GM12891 (cell line): Measurements from ENCODE around the gene IQCH.

Experiments
- DNase-seq: peaks from one replicate; pipeline ENCODE4 v3.0.0; 2011; ENCODE audit warnings: low spot score; ENCODE audit not compliant: insufficient read length
- FAIRE-seq: peaks from 2 replicates; lab custom pipeline; 2011; peaks lifted over from hg19 to GRCh38; lab: Jason Lieb, UNC
- PAX5 ChIP-seq: IDR thresholded peaks from 2 replicates; pipeline ENCODE4 v1.6.1; 2011; ENCODE audit warnings: low read length, moderate library complexity, mild to moderate bottlenecking; ENCODE audit not compliant: insufficient read depth, severe bottlenecking
- POLR2A ChIP-seq: IDR thresholded peaks from 2 replicates; pipeline ENCODE4 v1.6.1; 2011; ENCODE audit warnings: low read depth, low read length, control low read depth
- POLR2AphosphoS5 ChIP-seq: IDR thresholded peaks from 2 replicates; pipeline ENCODE4 v1.6.1; 2011; ENCODE audit warnings: low read depth, low read length, control low read depth
- POU2F2 ChIP-seq: IDR thresholded peaks from 2 replicates; pipeline ENCODE4 v1.6.1; 2011; ENCODE audit warnings: low read depth, mild to moderate bottlenecking, control low read depth, low read length, moderate library complexity
- SPI1 ChIP-seq: IDR thresholded peaks from 2 replicates; pipeline ENCODE4 v1.6.1; 2011; ENCODE audit warnings: low read depth, low read length, control low read depth
- TAF1 ChIP-seq: IDR thresholded peaks from 2 replicates; pipeline ENCODE4 v1.6.1; 2011; ENCODE audit warnings: low read depth, low read length, control low read depth

Gene IQCH

GRCh38 chr15:67403428-67404154 is 149.0 kb downstream of the IQCH start:
- DNase-seq = no peak
- FAIRE-seq = no peak
- TF ChIP-seq SPI1 (no peak), TAF1 (no peak), POU2F2 (no peak), POLR2A (no peak), POLR2AphosphoS5 (no peak), PAX5 (no peak)

- TF ChIP-seq SPI1 (no peak), POLR2AphosphoS5 (no peak), POU2F2 (no peak), PAX5 (no peak), TAF1 (no peak), POLR2A (no peak)
- FAIRE-seq (no peak), DNase-seq (no peak)
Measured at GRCh38 chr15:67405208-67406191, 150.9 kb downstream of the IQCH start.

- FAIRE-seq (no peak), DNase-seq (no peak)
- TF ChIP-seq POLR2A = no peak
- no peak for TF ChIP-seq PAX5
- TF ChIP-seq POLR2AphosphoS5 = no peak
- TF ChIP-seq POU2F2 = no peak
- TF ChIP-seq TAF1 = no peak
- TF ChIP-seq SPI1 = no peak
Measured at GRCh38 chr15:67406257-67406861, 151.8 kb downstream of the IQCH start.

- no peak for FAIRE-seq
- no peak for DNase-seq
- TF ChIP-seq TAF1 (no peak), POLR2AphosphoS5 (no peak), SPI1 (no peak), PAX5 (no peak), POLR2A (no peak)
Measured at GRCh38 chr15:67407786-67408185, 153.2 kb downstream of the IQCH start.

GRCh38 chr15:67409175-67409574 is 154.6 kb downstream of the IQCH start:
- no peak for TF ChIP-seq POU2F2
- no peak for TF ChIP-seq POLR2AphosphoS5
- TF ChIP-seq POLR2A = no peak
- no peak for TF ChIP-seq PAX5
- TF ChIP-seq SPI1 = no peak
- TF ChIP-seq TAF1 = no peak
- DNase-seq = no peak
- no peak for FAIRE-seq

GRCh38 chr15:67411486-67411885 is 156.9 kb downstream of the IQCH start:
- DNase-seq (no peak), FAIRE-seq (no peak)
- TF ChIP-seq POLR2AphosphoS5 (no peak), POLR2A (no peak), POU2F2 (no peak), TAF1 (no peak), PAX5 (no peak), SPI1 (no peak)

GRCh38 chr15:67413770-67414390 is 159.3 kb downstream of the IQCH start:
- no peak for FAIRE-seq
- TF ChIP-seq PAX5 = no peak
- TF ChIP-seq POLR2A = no peak
- TF ChIP-seq POU2F2 = no peak
- TF ChIP-seq SPI1 = no peak
- no peak for TF ChIP-seq TAF1
- no peak for TF ChIP-seq POLR2AphosphoS5
- DNase-seq = no peak

- FAIRE-seq (no peak), DNase-seq (no peak)
- TF ChIP-seq POU2F2 = no peak
- TF ChIP-seq POLR2A = no peak
- no peak for TF ChIP-seq SPI1
- no peak for TF ChIP-seq PAX5
- no peak for TF ChIP-seq POLR2AphosphoS5
- no peak for TF ChIP-seq TAF1
Measured at GRCh38 chr15:67415181-67415580, 160.6 kb downstream of the IQCH start.
